Prostate gland (tissue), 2 donors: ENCODE results near the gene OR7A17. TPM values are rescaled to one million over a fixed set of nuclear protein-coding genes. Genes with fewer than 3 reads are reported as not detected.

ENCODE experiments used
- DNase-seq: peaks from one replicate; pipeline ENCODE4 v3.0.0-alpha.2; 2019; ENCODE audit warnings: low spot score
- H3K27ac ChIP-seq, 2 donors: fragments of 200-600 bp; sonication (generic); 2 replicates each; pipeline ENCODE4 v1.5.1; 2017 to 2019
- H3K27me3 ChIP-seq: fragments of 200-600 bp; sonication (generic); replicated peaks from 2 replicates; pipeline ENCODE4 v1.5.1; 2019; ENCODE audit not compliant: insufficient read depth
- H3K36me3 ChIP-seq, 2 donors: fragments of 200-600 bp; sonication (generic); 1 replicate in 1 of 2; 2 replicates in 1 of 2; pipeline versions ENCODE4 v1.5.1 to v1.8.1; 2017 to 2019
- H3K4me1 ChIP-seq: fragments of 200-600 bp; sonication (generic); replicated peaks from 2 replicates; pipeline ENCODE4 v1.5.1; 2019
- H3K4me3 ChIP-seq, 2 donors: fragments of 200-600 bp; sonication (generic); 2 replicates each; pipeline ENCODE4 v1.5.1; 2017 to 2019
- H3K9me3 ChIP-seq: fragments of 200-600 bp; sonication (generic); 2 replicates; pipeline ENCODE4 v1.5.1; 2017
- CTCF ChIP-seq, 4 experiments: fragments of 200-600 bp in 2 of 4; fragments of 450-650 bp in 2 of 4; sonication (generic) in 2 of 4; IDR thresholded peaks; 1 replicate in 3 of 4; 2 replicates in 1 of 4; pipeline ENCODE4 v1.5.1; 2016 to 2019; ENCODE audit warnings: antibody characterized with exemption in 4 of 4, mild to moderate bottlenecking in 2 of 4, moderate library complexity in 2 of 4
- POLR2A ChIP-seq: fragments of 450-650 bp; IDR thresholded peaks from one replicate; pipeline ENCODE4 v1.6.1; 2016; ENCODE audit warnings: antibody characterized with exemption, mild to moderate bottlenecking
- POLR2AphosphoS5 ChIP-seq: sonication (generic); formaldehyde crosslinking; IDR thresholded peaks from one replicate; pipeline ENCODE4 v1.6.1; 2017; ENCODE audit warnings: antibody characterized with exemption
- WGBS: methylation state at CpG from one replicate; pipeline ENCODE4 v1.1.5; 2018; 5-methylcytosine and 5-hydroxymethylcytosine counted together
- intact Hi-C: fragments of 100-400 bp; cut with DNase I; formaldehyde crosslinking; loops from one replicate; pipeline ENCODE4 v1.14.2; 2022
- total RNA-seq, 2 donors: library from RNA; depleted of rRNA; stranded (reverse); fragments of >200 nt; gene quantifications; one replicate each; pipeline ENCODE4 v1.1.0, GENCODE V29; 2016

OR7A17 gene
- not detected for total RNA-seq

- H3K27ac ChIP-seq, result no peak within 1 kb of the TSS
- H3K4me3 ChIP-seq, result no peak within 1 kb of the TSS
- no peaks in the 10 kb centered on the region for H3K36me3 ChIP-seq
- H3K4me1 ChIP-seq, result no peaks in the 10 kb centered on the region
- no peak for TF ChIP-seq POLR2AphosphoS5
- no peak for TF ChIP-seq POLR2A
- no peak for TF ChIP-seq CTCF (IDR thresholded peaks at IDR 0.05)
- intact Hi-C loops, result loop anchor here (10.0 kb wide), 1 partner anchor 311 kb away; the partner anchor contains the start of gene NDUFB7
- no peak for DNase-seq
- no peaks in the 10 kb centered on the region for H3K27me3 ChIP-seq
- 69% methylated on average over 4 of the region's 4 CpGs for WGBS
- H3K9me3 ChIP-seq, result no peaks in the 10 kb centered on the region
These were observed at the start of gene OR7A17 for GRCh38 chr19:14886032-14886431. TSS of gene OR7A17 (minus strand) at chr19:14886132. CDS start at chr19:14881355, 4,777 bp downstream.

DNA sequence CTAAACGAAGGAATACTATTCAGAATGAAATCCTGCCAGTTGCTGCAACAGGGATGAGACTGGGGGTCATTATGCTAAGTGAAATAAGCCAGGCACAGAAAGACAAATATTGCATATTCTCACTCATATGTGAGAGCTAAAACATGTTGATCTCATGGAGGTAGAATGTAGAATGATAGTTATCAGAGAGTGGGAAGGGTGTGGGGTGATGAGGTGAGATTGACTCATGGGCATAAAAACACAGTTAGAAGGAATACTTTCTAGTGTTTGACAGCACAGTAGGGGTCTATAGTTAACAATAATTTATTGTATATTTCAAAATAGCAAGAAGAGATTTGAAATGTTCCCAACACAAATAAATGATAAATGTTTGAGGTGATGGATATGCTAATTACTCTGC is 47.6 kb upstream of the OR7A17 start:
- Histone ChIP-seq H3K36me3 (no peaks in the 10 kb centered on the region), H3K4me1 (no peaks in the 10 kb centered on the region), H3K27me3 (no peaks in the 10 kb centered on the region), H3K9me3 (no peaks in the 10 kb centered on the region), H3K4me3 (no peak overlapping the region), H3K27ac (no peak overlapping the region)
- TF ChIP-seq CTCF (IDR thresholded peaks at IDR 0.05), result no peak
- no peak for TF ChIP-seq POLR2A
- TF ChIP-seq POLR2AphosphoS5, result no peak
- WGBS, result 74% methylated on average over 1 of the region's 1 CpG
- intact Hi-C loops, result no loop called here
- DNase-seq, result no peak

DNA sequence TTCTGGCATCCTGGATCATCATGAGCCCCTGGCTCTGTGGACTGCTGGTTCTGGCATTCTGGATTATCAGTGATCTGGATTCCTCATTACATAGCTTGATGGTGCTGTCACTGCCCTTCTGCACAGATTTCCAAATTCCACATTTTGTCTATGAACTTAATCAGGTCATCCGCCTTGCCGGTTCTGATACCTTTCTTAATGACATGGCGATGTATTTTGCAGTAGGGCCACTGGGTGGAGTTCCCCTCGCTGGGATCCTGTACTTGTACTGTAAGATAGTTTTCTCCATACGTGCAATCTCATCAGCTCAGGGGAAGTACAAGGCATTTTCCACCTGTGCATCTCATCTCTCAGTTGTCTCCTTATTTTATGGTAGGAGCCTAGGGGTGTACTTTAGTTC is 30.9 kb upstream of the OR7A17 start:
- intact Hi-C loops, result no loop called here

GRCh38 chr19:14915116-14915515 is 29.2 kb upstream of the OR7A17 start:
- no peak overlapping the region for H3K4me3 ChIP-seq
- no peaks in the 10 kb centered on the region for H3K9me3 ChIP-seq
- intact Hi-C loops, result no loop called here
- no peaks in the 10 kb centered on the region for H3K27me3 ChIP-seq
- no peaks in the 10 kb centered on the region for H3K4me1 ChIP-seq
- WGBS, result 76% methylated on average over 6 of the region's 6 CpGs
- no peaks in the 10 kb centered on the region for H3K36me3 ChIP-seq
- no peak for TF ChIP-seq POLR2A
- TF ChIP-seq POLR2AphosphoS5, result no peak
- TF ChIP-seq CTCF (IDR thresholded peaks at IDR 0.05), result no peak
- H3K27ac ChIP-seq, result no peak overlapping the region
- no peak for DNase-seq

More for the DNA sequence above, 30.9 kb upstream of the OR7A17 start:
- no peak for DNase-seq
- TF ChIP-seq POLR2A, result no peak
- TF ChIP-seq CTCF (IDR thresholded peaks at IDR 0.05), result no peak
- TF ChIP-seq POLR2AphosphoS5, result no peak
- no peaks in the 10 kb centered on the region for H3K4me1 ChIP-seq
- H3K27me3 ChIP-seq, result no peaks in the 10 kb centered on the region
- no peaks in the 10 kb centered on the region for H3K9me3 ChIP-seq
- WGBS, result 52% methylated on average over 5 of the region's 5 CpGs
- H3K27ac ChIP-seq, result no peak overlapping the region
- H3K4me3 ChIP-seq, result no peak overlapping the region
- H3K36me3 ChIP-seq, result no peaks in the 10 kb centered on the region

DNA sequence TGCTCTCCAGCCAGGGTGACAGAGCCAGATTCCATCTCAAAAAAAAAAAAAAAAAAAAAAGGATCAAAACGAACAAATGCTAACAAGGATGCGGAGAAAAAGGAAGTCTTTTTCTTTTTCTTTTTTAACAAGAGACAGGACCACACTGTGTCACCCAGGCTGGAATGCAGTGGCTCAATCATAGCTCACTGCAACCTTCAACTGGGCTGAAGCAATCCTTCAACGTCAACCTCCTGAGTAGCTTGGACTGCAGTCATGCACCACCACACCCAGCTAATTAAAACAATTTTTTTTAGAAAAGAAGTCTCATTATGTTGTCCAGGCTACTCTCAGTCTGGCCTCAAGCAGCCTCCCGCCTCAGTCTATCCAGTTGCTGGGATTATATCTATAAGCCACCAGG is 20.8 kb upstream of the OR7A17 start:
- Histone ChIP-seq H3K4me3 (no peak overlapping the region), H3K36me3 (no peaks in the 10 kb centered on the region), H3K27ac (no peak overlapping the region), H3K9me3 (no peaks in the 10 kb centered on the region), H3K4me1 (no peaks in the 10 kb centered on the region), H3K27me3 (no peaks in the 10 kb centered on the region)
- no peak for DNase-seq
- intact Hi-C loops, result no loop called here
- WGBS, result 61% methylated on average over 4 of the region's 4 CpGs
- TF ChIP-seq POLR2AphosphoS5 (no peak), POLR2A (no peak), CTCF (IDR thresholded peaks at IDR 0.05) (no peak)
